Heart left ventricle (tissue), 16 donors: Measurements from ENCODE around the gene MALRD1. TPM values are rescaled to one million over a fixed set of nuclear protein-coding genes. Genes with fewer than 3 reads are reported as not detected.

ENCODE experiments used
- ATAC-seq, 4 donors: fragments of 200-7000 bp; cut with Tn5 transposase; one replicate each; pipeline ENCODE4 v1.9.1; 2020 to 2022; ENCODE audit warnings: moderate library complexity in 4 of 4, mild to moderate bottlenecking in 3 of 4, moderate number of reproducible peaks in 1 of 4
- DNase-seq, 5 donors: peaks; one replicate each; pipeline ENCODE4 v3.0.0-alpha.2; 2020
- H3K27ac ChIP-seq, 12 donors: fragments of 200-600 bp; sonication (generic) in 4 of 12; one replicate each; pipeline versions ENCODE4 v1.5.0 to v1.8.0; 2016 to 2022; ENCODE audit warnings: mild to moderate bottlenecking in 2 of 12
- H3K27me3 ChIP-seq, 9 donors: fragments of 200-600 bp; sonication (generic) in 2 of 9; one replicate each; pipeline versions ENCODE4 v1.5.1 to v1.8.0; 2016 to 2022; ENCODE audit warnings: mild to moderate bottlenecking in 3 of 9
- H3K36me3 ChIP-seq, 9 donors: fragments of 200-600 bp; sonication (generic) in 2 of 9; one replicate each; pipeline versions ENCODE4 v1.5.0 to v1.8.0; 2018 to 2022; ENCODE audit warnings: mild to moderate bottlenecking in 2 of 9
- H3K4me1 ChIP-seq, 12 donors: fragments of 200-600 bp; sonication (generic) in 4 of 12; one replicate each; pipeline versions ENCODE4 v1.5.0 to v1.8.0; 2016 to 2022; ENCODE audit warnings: mild to moderate bottlenecking in 3 of 12
- H3K4me3 ChIP-seq, 12 donors: fragments of 200-600 bp; sonication (generic) in 4 of 12; one replicate each; pipeline versions ENCODE4 v1.5.0 to v1.8.0; 2017 to 2022; ENCODE audit warnings: mild to moderate bottlenecking in 9 of 12, moderate library complexity in 4 of 12
- H3K9me3 ChIP-seq, 12 donors: fragments of 200-600 bp; sonication (generic) in 4 of 12; one replicate each; pipeline versions ENCODE4 v1.5.0 to v1.8.0; 2016 to 2022; ENCODE audit warnings: mild to moderate bottlenecking in 1 of 12
- POLR2A ChIP-seq, 2 donors: fragments of 450-650 bp; IDR thresholded peaks; one replicate each; pipeline ENCODE4 v1.6.1; 2017; ENCODE audit warnings: antibody characterized with exemption in 2 of 2, mild to moderate bottlenecking in 2 of 2, moderate library complexity in 2 of 2
- WGBS, 4 donors: extraction: QIAGEN DNeasy Blood & Tissue Kit in 2 of 4; methylation state at CpG; one replicate each; pipeline versions ENCODE4 v1.1.5 to v1.1.7; 2013 to 2018; 5-methylcytosine and 5-hydroxymethylcytosine counted together
- intact Hi-C, 10 donors: fragments of 100-400 bp; cut with DNase I; formaldehyde crosslinking; loops; one replicate each; pipeline versions ENCODE4 v1.11.1 to v1.14.2; 2022
- polyA plus RNA-seq, 2 donors: library from polyadenylated mRNA; stranded (reverse); fragments of 200-250 nt; gene quantifications; one replicate each; pipeline ENCODE4 v1.2.3, GENCODE V29; 2013
- total RNA-seq, 9 donors: library from RNA; depleted of rRNA in 2 of 9; stranded (reverse); fragments of >200 nt in 2 of 9; fragmentation: NEBNext Ultra II Directional in 3 of 9; extraction: Animal tissue kit (Norgen Biotek cat#: 25700) in 3 of 9; gene quantifications; one replicate each; pipeline versions ENCODE4 v1.1.0 to v1.2.4, GENCODE V29; 2016 to 2023
- TF ChIP-seq, protein P1 (sequence below), 12 donors: fragments of 200-600 bp; sonication (generic) in 4 of 12; IDR thresholded peaks; one replicate each; pipeline versions ENCODE4 v1.5.0 to v1.8.0; 2018 to 2022; ENCODE audit warnings: antibody characterized with exemption in 12 of 12, mild to moderate bottlenecking in 5 of 12
- donor health status: ischemic (EF 13 %, LVEDD 7.1; RV severe dilation, severe dysfunction).
- donor health status: healthy with polysubstance abuse.
- donor health status: DM: no; HTN: yes; CAD: no.
- donor health status: DM: no; HTN: no; CAD: no.
- donor health status: ischemic (EF 25% LVEDD 6.9; RV normal size, moderate dysfunction).
- donor health status: ischemic (EF 25% LVEDD 5.7; RV mildly dilated, moderate dysfunction).
- donor health status: healthy.
- donor health status: DM: yes; HTN: yes; CAD: no.
- donor health status: ischemic (EF 35%, LVEDD 5.7; RV mildly dilated, moderate dysfunction).
- donor health status: nonischemic (EF 11% LVEDD 7.7; RV severe dilation, severe dysfunction).
- donor health status: DM: yes; HTN: yes; CAD: no.
- donor health status: PGD.
- donor health status: ischemic (EF 29% LVEDD 5.4; RV normal size, mild dysfunction).
- donor health status: nonischemic (EF 23%, LVEDD 6.1; RV moderate dilation, normal function).

MALRD1 gene
- total and polyA plus RNA-seq, 11 donors, result 0.12 to 1.1 (median 0.37) TPM; not detected in 1

DNA sequence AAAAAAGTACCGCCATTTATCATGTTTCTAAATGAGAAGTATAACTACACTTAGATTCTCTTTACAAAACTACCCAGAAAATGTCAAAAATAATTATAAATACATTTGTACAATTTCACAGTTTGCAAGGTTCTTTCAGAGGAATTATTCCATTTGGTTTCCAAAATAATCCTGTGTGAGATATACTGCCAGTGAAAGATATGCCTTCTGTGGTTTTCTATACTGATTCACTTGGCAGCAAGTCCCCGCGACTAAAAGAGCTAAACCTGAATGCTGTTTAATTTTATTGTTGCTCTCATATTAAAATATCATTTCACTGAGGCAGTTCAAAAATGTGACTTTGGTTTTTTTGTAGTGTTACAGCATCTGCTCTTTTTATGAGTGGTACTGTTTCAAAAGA lies 402.8 kb downstream of the MALRD1 start:
- DNase-seq (no peak), ATAC-seq (no peak)
- Histone ChIP-seq H3K27me3 (peaks cover 0 to 5% (median 0%) of the 10 kb centered on the region in 9 donors), H3K36me3 (no peaks in the 10 kb centered on the region), H3K27ac (peak overlapping the region in 1 of 12 donors; percentile 4), H3K4me3 (no peak overlapping the region), H3K9me3 (no peaks in the 10 kb centered on the region), H3K4me1 (no peaks in the 10 kb centered on the region)
- intact Hi-C loops, result no loop called here
- TF ChIP-seq, protein P1, sequence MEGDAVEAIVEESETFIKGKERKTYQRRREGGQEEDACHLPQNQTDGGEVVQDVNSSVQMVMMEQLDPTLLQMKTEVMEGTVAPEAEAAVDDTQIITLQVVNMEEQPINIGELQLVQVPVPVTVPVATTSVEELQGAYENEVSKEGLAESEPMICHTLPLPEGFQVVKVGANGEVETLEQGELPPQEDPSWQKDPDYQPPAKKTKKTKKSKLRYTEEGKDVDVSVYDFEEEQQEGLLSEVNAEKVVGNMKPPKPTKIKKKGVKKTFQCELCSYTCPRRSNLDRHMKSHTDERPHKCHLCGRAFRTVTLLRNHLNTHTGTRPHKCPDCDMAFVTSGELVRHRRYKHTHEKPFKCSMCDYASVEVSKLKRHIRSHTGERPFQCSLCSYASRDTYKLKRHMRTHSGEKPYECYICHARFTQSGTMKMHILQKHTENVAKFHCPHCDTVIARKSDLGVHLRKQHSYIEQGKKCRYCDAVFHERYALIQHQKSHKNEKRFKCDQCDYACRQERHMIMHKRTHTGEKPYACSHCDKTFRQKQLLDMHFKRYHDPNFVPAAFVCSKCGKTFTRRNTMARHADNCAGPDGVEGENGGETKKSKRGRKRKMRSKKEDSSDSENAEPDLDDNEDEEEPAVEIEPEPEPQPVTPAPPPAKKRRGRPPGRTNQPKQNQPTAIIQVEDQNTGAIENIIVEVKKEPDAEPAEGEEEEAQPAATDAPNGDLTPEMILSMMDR (IDR thresholded peaks at IDR 0.05), result no peak
- no peak for TF ChIP-seq POLR2A (IDR thresholded peaks at IDR 0.05)
- WGBS, 4 donors, result 74 to 92% (median 82%) methylated on average over 3 of the region's 3 CpGs

DNA sequence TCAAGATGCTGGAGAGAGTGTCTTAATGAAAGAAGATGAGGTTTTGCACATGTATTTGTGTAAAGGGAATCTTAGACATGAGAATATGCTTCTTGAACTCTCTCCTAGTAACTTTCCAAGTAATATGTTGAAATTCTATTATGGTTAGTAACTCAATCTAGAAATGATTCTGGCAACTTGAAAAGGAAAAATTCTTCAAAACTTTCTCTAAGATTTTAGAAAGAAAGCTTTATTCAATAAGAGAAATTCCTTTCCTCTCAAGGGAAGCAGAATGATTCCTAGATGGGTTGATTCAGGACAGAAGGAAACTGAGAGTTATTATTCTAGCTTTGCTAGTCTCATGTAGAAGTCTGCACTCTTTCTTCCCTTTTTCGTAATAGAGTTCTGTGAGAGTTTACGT lies 403.3 kb downstream of the MALRD1 start:
- 70 to 81% (median 76%) methylated on average over 2 of the region's 2 CpGs for WGBS, 4 donors
- H3K9me3 ChIP-seq, result no peaks in the 10 kb centered on the region
- no peak overlapping the region for H3K4me3 ChIP-seq
- peaks cover 0 to 5% (median 0%) of the 10 kb centered on the region in 9 donors for H3K27me3 ChIP-seq
- H3K27ac ChIP-seq, result no peak overlapping the region
- intact Hi-C loops, result no loop called here
- H3K4me1 ChIP-seq, result no peaks in the 10 kb centered on the region
- DNase-seq (no peak), ATAC-seq (no peak)
- H3K36me3 ChIP-seq, result no peaks in the 10 kb centered on the region
- no peak for TF ChIP-seq POLR2A (IDR thresholded peaks at IDR 0.05)
- TF ChIP-seq, protein P1 (IDR thresholded peaks at IDR 0.05), result no peak

DNA sequence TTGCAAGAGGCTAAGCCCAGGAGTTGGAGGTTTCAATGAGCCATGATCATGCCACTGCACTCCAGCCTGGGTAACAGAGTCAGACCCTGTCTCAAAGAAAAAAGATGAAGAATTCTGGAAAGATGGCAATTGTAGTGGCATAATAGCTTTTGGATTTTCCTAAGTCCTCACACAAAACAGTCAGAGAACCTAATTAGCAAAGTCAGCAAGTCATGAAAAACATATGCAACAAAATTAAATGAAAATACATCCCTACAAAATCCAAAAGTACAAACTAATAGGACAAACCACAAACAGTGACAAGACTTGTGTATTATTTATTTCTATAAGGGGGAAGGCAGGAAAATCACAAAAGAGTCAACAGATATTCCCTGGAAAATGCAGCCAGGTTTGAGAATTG lies 405.4 kb downstream of the MALRD1 start:
- intact Hi-C loops, result no loop called here

DNA sequence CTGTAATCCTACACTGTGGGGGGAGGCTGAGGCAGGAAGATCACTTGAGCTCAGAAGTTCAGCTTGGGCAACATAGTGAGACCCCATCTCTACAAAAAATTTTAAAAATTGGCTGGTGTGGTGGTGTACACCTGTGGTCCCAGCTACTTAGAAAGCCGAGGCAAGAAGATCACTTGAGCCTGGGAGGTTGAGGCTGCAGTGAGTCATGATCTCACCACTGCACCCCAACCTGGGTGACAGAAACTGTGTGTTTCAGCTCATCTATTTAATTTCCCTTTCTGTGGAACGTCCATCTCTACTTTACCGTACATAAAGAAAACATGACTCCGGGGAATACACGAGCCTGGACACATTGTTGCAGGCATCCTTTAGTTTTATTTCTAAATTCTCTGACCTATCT lies 413.0 kb downstream of the MALRD1 start:
- intact Hi-C loops, result no loop called here
- Histone ChIP-seq H3K4me3 (no peak overlapping the region), H3K27me3 (no peaks in the 10 kb centered on the region), H3K27ac (no peak overlapping the region), H3K36me3 (no peaks in the 10 kb centered on the region), H3K4me1 (no peaks in the 10 kb centered on the region), H3K9me3 (no peaks in the 10 kb centered on the region)
- no peak for DNase-seq
- TF ChIP-seq, protein P1 (IDR thresholded peaks at IDR 0.05), result no peak
- no peak for TF ChIP-seq POLR2A (IDR thresholded peaks at IDR 0.05)
- WGBS, 4 donors, result 83 to 97% (median 91%) methylated on average over 5 of the region's 5 CpGs
- ATAC-seq, result no peak

More for the DNA sequence above, 405.4 kb downstream of the MALRD1 start:
- H3K9me3 ChIP-seq, result no peaks in the 10 kb centered on the region
- peaks cover 0 to 2% (median 0%) of the 10 kb centered on the region in 9 donors for H3K27me3 ChIP-seq
- H3K4me3 ChIP-seq, result no peak overlapping the region
- no peaks in the 10 kb centered on the region for H3K4me1 ChIP-seq
- DNase-seq, result no peak
- H3K27ac ChIP-seq, result no peak overlapping the region
- no peak for ATAC-seq
- TF ChIP-seq, protein P1 (IDR thresholded peaks at IDR 0.05), result no peak
- TF ChIP-seq POLR2A (IDR thresholded peaks at IDR 0.05), result no peak
- H3K36me3 ChIP-seq, result no peaks in the 10 kb centered on the region
